HCT116 (cell line): ENCODE data around the gene GALNT18.

Source experiments
- POLR2AphosphoS5 ChIP-seq: IDR thresholded peaks from 2 replicates; pipeline ENCODE4 v1.6.1; 2011; ENCODE audit warnings: mild to moderate bottlenecking, low read depth, low read length, moderate library complexity
- TF ChIP-seq, protein P1 (sequence below), 3 experiments: fragments of 200-600 bp in 1 of 3; sonication (generic) in 1 of 3; IDR thresholded peaks in 2 of 3; conservative IDR thresholded peaks in 1 of 3; 2 replicates each; pipeline ENCODE4 v1.5.1; 2012 to 2017; ENCODE audit warnings: low read depth in 2 of 3, low read length in 2 of 3, antibody characterized with exemption in 1 of 3, borderline replicate concordance in 1 of 3, control low read depth in 1 of 3, mild to moderate bottlenecking in 1 of 3, mixed read lengths in 1 of 3, mixed run types in 1 of 3, moderate library complexity in 1 of 3; ENCODE audit not compliant: insufficient read depth in 1 of 3
- TF ChIP-seq, protein P2 (sequence below): IDR thresholded peaks from 2 replicates; pipeline ENCODE4 v1.6.1; 2012; ENCODE audit warnings: low read depth
- TF ChIP-seq, protein P3 (sequence below): IDR thresholded peaks from 2 replicates; pipeline ENCODE4 v1.6.1; 2012

DNA sequence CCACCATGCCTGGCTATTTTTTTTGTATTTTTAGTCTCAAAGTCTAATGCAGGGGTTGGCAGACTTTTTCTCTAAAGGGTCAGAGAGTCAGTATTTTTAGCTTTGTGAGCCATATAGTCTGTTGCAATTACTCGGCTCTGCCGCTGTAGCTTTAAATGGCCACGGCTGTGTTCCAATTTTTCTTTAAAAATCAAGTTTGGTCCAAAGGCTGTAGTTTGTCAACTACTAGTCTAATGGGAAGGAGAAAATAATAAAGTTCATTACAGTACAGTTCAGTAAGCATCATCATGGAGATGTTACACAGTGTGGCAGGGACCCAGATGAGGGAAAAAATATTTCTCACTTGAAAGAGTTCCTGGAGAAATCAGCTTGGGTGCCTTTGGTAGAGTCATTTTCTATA lies 376.4 kb downstream of the GALNT18 start:
- TF ChIP-seq, protein P1, sequence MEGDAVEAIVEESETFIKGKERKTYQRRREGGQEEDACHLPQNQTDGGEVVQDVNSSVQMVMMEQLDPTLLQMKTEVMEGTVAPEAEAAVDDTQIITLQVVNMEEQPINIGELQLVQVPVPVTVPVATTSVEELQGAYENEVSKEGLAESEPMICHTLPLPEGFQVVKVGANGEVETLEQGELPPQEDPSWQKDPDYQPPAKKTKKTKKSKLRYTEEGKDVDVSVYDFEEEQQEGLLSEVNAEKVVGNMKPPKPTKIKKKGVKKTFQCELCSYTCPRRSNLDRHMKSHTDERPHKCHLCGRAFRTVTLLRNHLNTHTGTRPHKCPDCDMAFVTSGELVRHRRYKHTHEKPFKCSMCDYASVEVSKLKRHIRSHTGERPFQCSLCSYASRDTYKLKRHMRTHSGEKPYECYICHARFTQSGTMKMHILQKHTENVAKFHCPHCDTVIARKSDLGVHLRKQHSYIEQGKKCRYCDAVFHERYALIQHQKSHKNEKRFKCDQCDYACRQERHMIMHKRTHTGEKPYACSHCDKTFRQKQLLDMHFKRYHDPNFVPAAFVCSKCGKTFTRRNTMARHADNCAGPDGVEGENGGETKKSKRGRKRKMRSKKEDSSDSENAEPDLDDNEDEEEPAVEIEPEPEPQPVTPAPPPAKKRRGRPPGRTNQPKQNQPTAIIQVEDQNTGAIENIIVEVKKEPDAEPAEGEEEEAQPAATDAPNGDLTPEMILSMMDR (IDR thresholded peaks at IDR 0.05 in 2 of 3, conservative IDR thresholded peaks at IDR 0.05 in 1 of 3; ENCODE audit: borderline replicate concordance in 1 of 3, insufficient read depth in 1 of 3, low read depth in 2 of 3, low read length in 2 of 3): no peak
- TF ChIP-seq POLR2AphosphoS5: no peak
- TF ChIP-seq, protein P2, sequence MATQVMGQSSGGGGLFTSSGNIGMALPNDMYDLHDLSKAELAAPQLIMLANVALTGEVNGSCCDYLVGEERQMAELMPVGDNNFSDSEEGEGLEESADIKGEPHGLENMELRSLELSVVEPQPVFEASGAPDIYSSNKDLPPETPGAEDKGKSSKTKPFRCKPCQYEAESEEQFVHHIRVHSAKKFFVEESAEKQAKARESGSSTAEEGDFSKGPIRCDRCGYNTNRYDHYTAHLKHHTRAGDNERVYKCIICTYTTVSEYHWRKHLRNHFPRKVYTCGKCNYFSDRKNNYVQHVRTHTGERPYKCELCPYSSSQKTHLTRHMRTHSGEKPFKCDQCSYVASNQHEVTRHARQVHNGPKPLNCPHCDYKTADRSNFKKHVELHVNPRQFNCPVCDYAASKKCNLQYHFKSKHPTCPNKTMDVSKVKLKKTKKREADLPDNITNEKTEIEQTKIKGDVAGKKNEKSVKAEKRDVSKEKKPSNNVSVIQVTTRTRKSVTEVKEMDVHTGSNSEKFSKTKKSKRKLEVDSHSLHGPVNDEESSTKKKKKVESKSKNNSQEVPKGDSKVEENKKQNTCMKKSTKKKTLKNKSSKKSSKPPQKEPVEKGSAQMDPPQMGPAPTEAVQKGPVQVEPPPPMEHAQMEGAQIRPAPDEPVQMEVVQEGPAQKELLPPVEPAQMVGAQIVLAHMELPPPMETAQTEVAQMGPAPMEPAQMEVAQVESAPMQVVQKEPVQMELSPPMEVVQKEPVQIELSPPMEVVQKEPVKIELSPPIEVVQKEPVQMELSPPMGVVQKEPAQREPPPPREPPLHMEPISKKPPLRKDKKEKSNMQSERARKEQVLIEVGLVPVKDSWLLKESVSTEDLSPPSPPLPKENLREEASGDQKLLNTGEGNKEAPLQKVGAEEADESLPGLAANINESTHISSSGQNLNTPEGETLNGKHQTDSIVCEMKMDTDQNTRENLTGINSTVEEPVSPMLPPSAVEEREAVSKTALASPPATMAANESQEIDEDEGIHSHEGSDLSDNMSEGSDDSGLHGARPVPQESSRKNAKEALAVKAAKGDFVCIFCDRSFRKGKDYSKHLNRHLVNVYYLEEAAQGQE: no peak
- TF ChIP-seq, protein P3, sequence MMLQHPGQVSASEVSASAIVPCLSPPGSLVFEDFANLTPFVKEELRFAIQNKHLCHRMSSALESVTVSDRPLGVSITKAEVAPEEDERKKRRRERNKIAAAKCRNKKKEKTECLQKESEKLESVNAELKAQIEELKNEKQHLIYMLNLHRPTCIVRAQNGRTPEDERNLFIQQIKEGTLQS: no peak
